ENCODE data around the gene CMYA5. TPM values are rescaled to one million over a fixed set of nuclear protein-coding genes. Genes with fewer than 3 reads are reported as not detected.

The CMYA5 gene
- total and polyA plus RNA-seq, 8 donors, result 0.68 to 14.7 (median 8.9) TPM

DNA sequence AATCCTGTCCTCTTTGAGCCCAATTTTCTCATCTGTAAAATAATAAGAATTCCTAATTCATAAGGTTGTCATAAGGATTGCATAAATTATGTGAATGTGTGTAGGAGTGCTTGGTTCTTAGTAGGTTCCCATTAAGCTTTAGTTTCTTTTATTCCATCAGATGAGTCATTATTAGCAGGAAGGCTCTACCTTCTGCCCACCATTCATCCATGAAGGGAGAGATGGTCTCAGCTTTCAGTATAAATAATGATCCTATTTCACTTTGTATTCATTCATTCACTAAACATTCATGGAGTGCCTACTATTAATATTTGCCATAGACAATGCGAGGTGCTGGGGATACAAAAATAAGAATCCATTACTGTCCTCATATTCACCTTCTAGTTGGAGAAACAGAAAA is 3.0 kb downstream of the CMYA5 start:
- Histone ChIP-seq H3K27me3 (no peaks in the 10 kb centered on the region), H3K36me3 (peaks cover 0 to 9% of the 10 kb centered on the region in 2 donors), H3K4me1 (peaks cover 0 to 5% of the 10 kb centered on the region in 2 donors), H3K27ac (no peak overlapping the region), H3K4me3 (no peak overlapping the region), H3K9me3 (no peaks in the 10 kb centered on the region)
- no peak for ATAC-seq
- intact Hi-C loops (cut with DNase I), result no loop called here
- TF ChIP-seq, protein P1, sequence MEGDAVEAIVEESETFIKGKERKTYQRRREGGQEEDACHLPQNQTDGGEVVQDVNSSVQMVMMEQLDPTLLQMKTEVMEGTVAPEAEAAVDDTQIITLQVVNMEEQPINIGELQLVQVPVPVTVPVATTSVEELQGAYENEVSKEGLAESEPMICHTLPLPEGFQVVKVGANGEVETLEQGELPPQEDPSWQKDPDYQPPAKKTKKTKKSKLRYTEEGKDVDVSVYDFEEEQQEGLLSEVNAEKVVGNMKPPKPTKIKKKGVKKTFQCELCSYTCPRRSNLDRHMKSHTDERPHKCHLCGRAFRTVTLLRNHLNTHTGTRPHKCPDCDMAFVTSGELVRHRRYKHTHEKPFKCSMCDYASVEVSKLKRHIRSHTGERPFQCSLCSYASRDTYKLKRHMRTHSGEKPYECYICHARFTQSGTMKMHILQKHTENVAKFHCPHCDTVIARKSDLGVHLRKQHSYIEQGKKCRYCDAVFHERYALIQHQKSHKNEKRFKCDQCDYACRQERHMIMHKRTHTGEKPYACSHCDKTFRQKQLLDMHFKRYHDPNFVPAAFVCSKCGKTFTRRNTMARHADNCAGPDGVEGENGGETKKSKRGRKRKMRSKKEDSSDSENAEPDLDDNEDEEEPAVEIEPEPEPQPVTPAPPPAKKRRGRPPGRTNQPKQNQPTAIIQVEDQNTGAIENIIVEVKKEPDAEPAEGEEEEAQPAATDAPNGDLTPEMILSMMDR (IDR thresholded peaks at IDR 0.05), result no peak
- DNase-seq, result no peak

DNA sequence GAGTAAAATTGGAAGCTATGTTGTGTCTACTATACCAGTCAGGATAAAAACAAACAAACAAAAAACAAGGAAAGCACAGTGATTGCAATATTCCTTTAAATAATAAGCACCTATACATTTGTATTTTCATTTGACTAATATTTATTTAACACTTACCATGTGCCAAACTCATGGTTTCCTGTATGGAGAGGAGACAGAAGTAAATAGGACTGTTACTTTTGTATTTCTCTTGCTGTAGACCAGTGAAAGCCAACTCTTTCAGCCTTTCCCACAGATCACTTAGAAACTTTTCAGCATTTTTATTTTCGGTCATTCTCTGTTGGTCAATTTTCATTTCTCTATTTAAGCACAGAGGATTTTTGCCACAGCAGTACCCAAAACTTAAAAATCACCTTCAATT is 4.5 kb downstream of the CMYA5 start:
- ATAC-seq (no peak), DNase-seq (no peak)
- H3K4me3 ChIP-seq, result no peak overlapping the region
- H3K27me3 ChIP-seq, result no peaks in the 10 kb centered on the region
- no peaks in the 10 kb centered on the region for H3K9me3 ChIP-seq
- no peak overlapping the region for H3K27ac ChIP-seq
- intact Hi-C loops (cut with DNase I), result no loop called here
- H3K4me1 ChIP-seq, result peaks cover 0 to 7% of the 10 kb centered on the region in 2 donors
- no peaks in the 10 kb centered on the region for H3K36me3 ChIP-seq
- TF ChIP-seq, protein P1 (IDR thresholded peaks at IDR 0.05), result no peak

DNA sequence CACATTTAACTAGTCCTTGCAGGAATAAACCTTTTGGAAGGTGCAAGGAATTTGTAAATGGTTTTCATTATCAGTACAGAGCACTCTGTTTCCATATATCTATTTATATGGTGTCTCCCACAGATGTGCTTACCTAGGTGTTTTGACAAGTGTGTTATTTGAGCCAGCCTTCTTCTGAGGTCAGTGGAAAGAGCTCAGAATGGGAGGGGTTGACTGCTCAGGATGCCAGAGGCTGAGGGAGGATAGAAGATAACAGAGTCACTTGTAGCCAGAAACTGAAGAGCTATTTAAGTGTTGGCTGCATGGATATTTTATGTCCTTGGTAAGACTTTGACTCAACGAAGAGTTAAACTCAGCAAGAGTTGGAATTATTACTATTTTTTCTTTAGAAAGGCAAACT is 5.0 kb downstream of the CMYA5 start:
- ATAC-seq (peak; percentile 12), DNase-seq (no peak)
- intact Hi-C loops (cut with DNase I), result no loop called here
- Histone ChIP-seq H3K36me3 (no peaks in the 10 kb centered on the region), H3K27me3 (no peaks in the 10 kb centered on the region), H3K9me3 (no peaks in the 10 kb centered on the region), H3K27ac (no peak overlapping the region), H3K4me1 (peaks cover 0 to 7% of the 10 kb centered on the region in 2 donors), H3K4me3 (no peak overlapping the region)
- TF ChIP-seq, protein P1 (IDR thresholded peaks at IDR 0.05), result no peak

DNA sequence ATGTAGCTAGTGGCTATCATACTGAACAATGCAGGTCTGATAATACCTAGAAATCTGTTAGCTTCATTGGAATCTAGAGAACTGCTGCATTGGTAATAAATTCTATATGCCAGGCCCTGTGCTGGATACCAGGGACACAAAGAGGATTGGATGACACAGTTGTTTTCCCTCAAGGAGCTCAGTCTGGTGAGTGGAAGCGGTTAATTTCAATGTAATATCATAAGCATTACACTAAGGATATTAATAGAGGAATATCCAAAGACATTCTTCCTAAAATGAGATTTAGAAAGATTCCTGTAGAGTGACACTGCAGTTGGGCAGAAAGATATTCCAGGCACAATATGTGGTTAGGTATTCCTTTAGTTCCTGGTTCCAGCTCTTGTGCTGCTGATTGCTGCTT is 5.9 kb downstream of the CMYA5 start:
- H3K27ac ChIP-seq, result no peak overlapping the region
- H3K4me1 ChIP-seq, result peaks cover 0 to 7% of the 10 kb centered on the region in 2 donors
- H3K36me3 ChIP-seq, result no peaks in the 10 kb centered on the region
- intact Hi-C loops (cut with DNase I), result no loop called here
- H3K27me3 ChIP-seq, result no peaks in the 10 kb centered on the region
- H3K9me3 ChIP-seq, result no peaks in the 10 kb centered on the region
- DNase-seq (no peak), ATAC-seq (no peak)
- TF ChIP-seq, protein P1 (IDR thresholded peaks at IDR 0.05), result no peak
- H3K4me3 ChIP-seq, result no peak overlapping the region

DNA sequence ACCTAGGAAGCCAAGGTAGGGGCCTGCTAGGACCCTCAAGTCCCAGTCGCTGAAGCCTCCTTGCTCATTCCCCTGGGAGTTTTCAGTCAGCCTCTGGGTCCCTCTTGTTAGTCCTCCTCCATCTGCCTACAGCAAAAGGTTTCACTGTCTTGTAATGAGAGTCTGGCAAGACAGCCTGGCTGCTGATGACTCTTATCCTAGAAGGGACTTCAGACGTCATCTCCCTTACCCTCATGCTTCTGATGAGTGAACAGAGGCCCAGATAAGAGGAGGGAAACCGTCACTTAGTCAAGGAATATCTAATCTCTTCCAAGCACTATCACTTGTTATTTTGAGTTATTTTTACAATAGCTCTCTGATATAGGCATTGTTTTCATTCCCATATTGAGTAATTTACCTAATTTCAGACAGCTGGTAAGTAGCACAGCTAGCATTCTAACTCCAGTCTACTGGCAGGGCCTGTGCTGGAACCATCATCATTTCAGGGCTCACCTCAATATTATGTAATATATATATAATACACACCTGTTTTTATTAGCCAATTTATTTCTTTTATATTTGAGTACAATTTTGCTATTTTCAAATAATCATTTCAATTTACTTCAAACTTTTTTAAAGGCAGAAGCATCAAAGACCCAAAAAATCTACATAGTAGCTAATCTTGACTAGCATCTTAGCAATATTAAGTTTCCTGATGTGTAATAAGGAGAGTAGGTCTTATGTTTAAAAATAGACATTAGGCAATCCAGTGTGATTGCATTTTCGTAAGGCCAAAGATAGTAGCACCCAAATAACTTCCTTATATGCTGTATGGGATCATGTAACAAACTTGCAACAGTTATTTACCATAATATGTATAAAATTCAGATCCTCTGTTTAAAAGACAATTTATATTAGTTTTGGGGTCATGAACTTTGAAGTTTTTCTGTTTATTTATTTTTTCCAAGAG is 7.9 kb downstream of the CMYA5 start:
- no peaks in the 10 kb centered on the region for H3K36me3 ChIP-seq
- DNase-seq, result no peak
- peaks cover 0 to 11% of the 10 kb centered on the region in 2 donors for H3K4me1 ChIP-seq
- intact Hi-C loops (cut with DNase I), result no loop called here
- peak overlapping the region in 1 of 2 donors; percentile 30 for H3K27ac ChIP-seq
- no peaks in the 10 kb centered on the region for H3K27me3 ChIP-seq
- H3K4me3 ChIP-seq, result no peak overlapping the region
- no peaks in the 10 kb centered on the region for H3K9me3 ChIP-seq
- TF ChIP-seq, protein P1 (IDR thresholded peaks at IDR 0.05), result no peak
- peak; percentile 41 for ATAC-seq

Data from left lung (tissue), 10 donors.